Heart left ventricle (tissue), 13 donors: Measurements from ENCODE around the gene NEURL1.

Experiments used
- POLR2A ChIP-seq, 2 donors: fragments of 450-650 bp; IDR thresholded peaks; one replicate each; pipeline ENCODE4 v1.6.1; 2017; ENCODE audit warnings: antibody characterized with exemption in 2 of 2, mild to moderate bottlenecking in 2 of 2, moderate library complexity in 2 of 2
- TF ChIP-seq, protein P1 (sequence below), 12 donors: fragments of 200-600 bp; sonication (generic) in 4 of 12; IDR thresholded peaks; one replicate each; pipeline versions ENCODE4 v1.5.0 to v1.8.0; 2018 to 2022; ENCODE audit warnings: antibody characterized with exemption in 12 of 12, mild to moderate bottlenecking in 5 of 12
- donor health status: ischemic (EF 13 %, LVEDD 7.1; RV severe dilation, severe dysfunction).
- donor health status: DM: no; HTN: yes; CAD: no.
- donor health status: DM: no; HTN: no; CAD: no.
- donor health status: ischemic (EF 25% LVEDD 6.9; RV normal size, moderate dysfunction).
- donor health status: ischemic (EF 25% LVEDD 5.7; RV mildly dilated, moderate dysfunction).
- donor health status: ischemic (EF 35%, LVEDD 5.7; RV mildly dilated, moderate dysfunction).
- donor health status: nonischemic (EF 11% LVEDD 7.7; RV severe dilation, severe dysfunction).
- donor health status: DM: yes; HTN: yes; CAD: no.
- donor health status: PGD.
- donor health status: ischemic (EF 29% LVEDD 5.4; RV normal size, mild dysfunction).
- donor health status: nonischemic (EF 23%, LVEDD 6.1; RV moderate dilation, normal function).

DNA sequence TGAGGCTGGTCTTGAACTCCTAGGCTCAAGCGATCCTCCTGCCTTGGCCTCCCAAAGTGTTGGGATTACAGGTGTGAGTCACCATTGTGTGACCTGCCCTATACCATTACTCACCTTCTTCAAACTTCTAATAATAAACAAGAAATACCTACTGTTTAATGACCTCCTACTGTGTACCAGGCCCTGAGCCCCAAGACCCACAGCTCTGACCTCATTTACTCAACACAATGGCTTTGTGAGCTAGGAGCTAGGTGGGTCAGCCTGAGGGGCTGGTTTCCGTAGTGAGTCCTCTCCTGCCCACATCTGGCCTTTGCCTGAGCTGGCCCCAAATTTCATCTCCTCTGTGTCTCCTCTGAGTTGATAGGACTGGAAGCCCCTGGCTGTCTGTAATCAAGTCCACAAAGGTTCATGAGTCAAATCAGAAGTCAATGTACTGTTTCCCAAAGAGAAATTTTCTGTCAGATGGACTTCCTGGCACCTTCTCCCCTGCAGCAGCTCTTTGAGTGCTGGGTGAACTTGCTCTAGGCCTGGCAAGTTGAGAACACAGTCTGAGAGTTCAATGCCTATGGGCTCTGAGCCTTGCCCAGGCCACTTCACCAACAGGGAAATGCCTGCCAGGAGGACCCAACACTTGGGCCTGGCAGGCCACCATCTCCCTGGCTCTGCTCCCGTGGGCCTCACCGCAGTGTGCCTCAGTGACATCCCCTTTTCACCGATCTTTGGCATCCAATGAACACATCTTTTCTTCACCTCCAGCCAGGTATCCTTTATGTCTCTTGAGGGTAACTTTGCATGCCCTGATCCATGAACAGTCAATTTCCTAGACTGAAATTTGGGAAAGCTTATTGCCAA lies 24.0 kb downstream of the NEURL1 start:
- TF ChIP-seq, protein P1, sequence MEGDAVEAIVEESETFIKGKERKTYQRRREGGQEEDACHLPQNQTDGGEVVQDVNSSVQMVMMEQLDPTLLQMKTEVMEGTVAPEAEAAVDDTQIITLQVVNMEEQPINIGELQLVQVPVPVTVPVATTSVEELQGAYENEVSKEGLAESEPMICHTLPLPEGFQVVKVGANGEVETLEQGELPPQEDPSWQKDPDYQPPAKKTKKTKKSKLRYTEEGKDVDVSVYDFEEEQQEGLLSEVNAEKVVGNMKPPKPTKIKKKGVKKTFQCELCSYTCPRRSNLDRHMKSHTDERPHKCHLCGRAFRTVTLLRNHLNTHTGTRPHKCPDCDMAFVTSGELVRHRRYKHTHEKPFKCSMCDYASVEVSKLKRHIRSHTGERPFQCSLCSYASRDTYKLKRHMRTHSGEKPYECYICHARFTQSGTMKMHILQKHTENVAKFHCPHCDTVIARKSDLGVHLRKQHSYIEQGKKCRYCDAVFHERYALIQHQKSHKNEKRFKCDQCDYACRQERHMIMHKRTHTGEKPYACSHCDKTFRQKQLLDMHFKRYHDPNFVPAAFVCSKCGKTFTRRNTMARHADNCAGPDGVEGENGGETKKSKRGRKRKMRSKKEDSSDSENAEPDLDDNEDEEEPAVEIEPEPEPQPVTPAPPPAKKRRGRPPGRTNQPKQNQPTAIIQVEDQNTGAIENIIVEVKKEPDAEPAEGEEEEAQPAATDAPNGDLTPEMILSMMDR (IDR thresholded peaks at IDR 0.05) = no peak
- no peak for TF ChIP-seq POLR2A (IDR thresholded peaks at IDR 0.05)
